HAP-1 (cell line): Measurements from ENCODE around the gene CIAO2B.
"Not testable (repeated sequence)": the region's sequence is repeated elsewhere in the genome, so short reads cannot be mapped to it uniquely, and the experiment has no call there.

Experiments
- DNase-seq, 2 experiments: peaks; one replicate each; pipeline ENCODE4 v3.0.0-alpha.2; 2016 to 2020; ENCODE audit warnings: low spot score in 2 of 2
- H3K27me3 ChIP-seq: fragments of 250-450 bp; sonication (Bioruptor Pico); 2 replicates; pipeline ENCODE4 v1.5.1; 2020; ENCODE audit warnings: low read depth, mild to moderate bottlenecking, moderate library complexity
- H3K36me3 ChIP-seq: fragments of 250-450 bp; sonication (Bioruptor Pico); replicated peaks from 2 replicates; pipeline ENCODE4 v1.5.1; 2020; ENCODE audit warnings: mild to moderate bottlenecking
- H3K4me1 ChIP-seq: fragments of 250-450 bp; sonication (Bioruptor Pico); 2 replicates; pipeline ENCODE4 v1.5.1; 2020; ENCODE audit warnings: mild to moderate bottlenecking
- H3K4me3 ChIP-seq: fragments of 250-450 bp; sonication (Bioruptor Pico); 2 replicates; pipeline ENCODE4 v1.5.1; 2020; ENCODE audit warnings: mild to moderate bottlenecking, moderate library complexity
- H3K9me3 ChIP-seq: fragments of 250-450 bp; sonication (Bioruptor Pico); 2 replicates; pipeline ENCODE4 v1.5.1; 2020; ENCODE audit warnings: mild to moderate bottlenecking, moderate library complexity
- in situ Hi-C: fragments of 300-500 bp; cut with MboI; formaldehyde crosslinking; loops from 3 replicates; pipeline ENCODE4 v1.14.3; 2020; ENCODE audit warnings: low sequenced_read_pairs, inconsistent platforms, mixed read lengths

Gene CIAO2B

DNA sequence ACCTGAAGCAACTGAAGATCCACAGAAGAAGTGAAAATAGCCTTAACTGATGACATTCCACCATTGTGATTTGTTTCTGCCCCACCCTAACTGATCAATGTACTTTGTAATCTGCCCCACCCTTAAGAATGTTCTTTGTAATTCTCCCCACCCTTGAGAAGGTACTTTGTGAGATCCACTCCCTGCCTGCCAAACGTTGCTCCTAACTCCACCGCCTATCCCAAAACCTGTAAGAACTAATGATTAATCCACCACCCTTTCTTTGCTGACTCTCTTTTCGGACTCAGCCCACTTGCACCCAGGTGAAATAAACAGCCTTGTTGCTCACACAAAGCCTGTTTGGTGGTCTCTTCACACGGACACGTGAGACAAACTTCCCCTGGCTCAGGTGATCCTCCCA lies 37.5 kb downstream of the CIAO2B start:
- in situ Hi-C loops, H3K9me3 ChIP-seq, H3K36me3 ChIP-seq, H3K4me3 ChIP-seq, H3K27me3 ChIP-seq, H3K4me1 ChIP-seq, DNase-seq: not testable (repeated sequence)

GRCh38 chr16:66895999-66896398 lies 38.2 kb downstream of the CIAO2B start:
- no peak overlapping the region for H3K4me3 ChIP-seq
- no peak for DNase-seq
- no peaks in the 10 kb centered on the region for H3K27me3 ChIP-seq
- no peaks in the 10 kb centered on the region for H3K9me3 ChIP-seq
- H3K4me1 ChIP-seq: peaks cover 7% of the 10 kb centered on the region
- in situ Hi-C loops: no loop called here
- H3K36me3 ChIP-seq: no peaks in the 10 kb centered on the region

DNA sequence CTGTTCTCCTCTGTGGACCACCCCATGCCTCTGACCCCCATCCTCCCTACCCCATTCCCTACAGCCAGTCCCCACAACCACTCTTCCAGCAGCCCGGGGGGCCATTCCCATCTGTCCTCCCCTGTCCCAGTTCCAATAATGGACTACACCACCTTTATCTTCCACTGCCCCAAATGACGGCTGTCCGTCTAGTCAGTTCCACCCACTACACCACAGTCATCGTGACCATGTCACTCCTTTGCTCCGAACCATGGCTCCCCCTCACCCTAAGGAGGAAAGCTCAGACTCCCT lies 38.6 kb downstream of the CIAO2B start:
- Histone ChIP-seq H3K27me3 (no peaks in the 10 kb centered on the region), H3K4me1 (peaks cover 7% of the 10 kb centered on the region), H3K4me3 (no peak overlapping the region), H3K36me3 (no peaks in the 10 kb centered on the region), H3K9me3 (no peaks in the 10 kb centered on the region)
- DNase-seq: no peak
- in situ Hi-C loops: no loop called here

DNA sequence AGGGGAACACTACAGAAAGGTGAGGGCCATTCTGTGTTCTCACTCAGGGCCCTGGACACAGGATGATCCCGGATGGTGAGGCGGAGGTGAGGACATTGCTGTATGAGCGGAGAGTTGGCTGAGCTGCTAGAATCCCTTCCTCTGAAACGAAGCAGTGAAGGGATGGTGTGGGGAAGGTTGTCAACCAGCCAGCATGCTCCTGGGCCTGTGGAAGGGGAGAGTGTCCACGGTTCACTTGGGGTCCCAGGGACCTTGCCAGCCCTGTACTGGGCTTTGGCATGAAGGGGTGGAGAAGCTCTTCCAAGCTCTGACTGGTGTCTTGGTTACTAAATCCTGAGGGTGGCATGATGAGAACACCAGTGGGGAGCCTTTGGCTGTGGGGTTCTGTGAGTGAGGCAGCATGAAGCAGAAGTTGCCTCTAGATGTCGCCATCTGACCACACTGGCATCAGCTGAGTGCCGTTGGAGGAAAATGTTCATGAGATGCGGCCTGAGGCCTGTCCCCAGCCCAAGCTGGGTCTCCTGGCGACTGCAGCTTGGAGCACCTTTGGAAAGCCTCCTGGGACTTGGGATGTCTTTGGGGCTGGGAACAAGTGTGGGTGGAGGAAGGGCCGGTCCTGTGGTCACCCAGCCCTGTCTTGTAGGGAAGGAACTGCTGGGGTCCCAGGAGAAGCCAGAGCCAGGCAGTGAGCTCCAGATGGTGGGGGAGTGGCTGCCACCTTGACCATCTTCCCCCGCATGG lies 39.1 kb downstream of the CIAO2B start:
- peaks cover 7% of the 10 kb centered on the region for H3K4me1 ChIP-seq
- no peaks in the 10 kb centered on the region for H3K27me3 ChIP-seq
- H3K4me3 ChIP-seq: no peak overlapping the region
- H3K9me3 ChIP-seq: no peaks in the 10 kb centered on the region
- DNase-seq: peak; percentile 56 to 74
- in situ Hi-C loops: no loop called here
- no peaks in the 10 kb centered on the region for H3K36me3 ChIP-seq

GRCh38 chr16:66894055-66894454 lies 40.1 kb downstream of the CIAO2B start:
- no peaks in the 10 kb centered on the region for H3K9me3 ChIP-seq
- H3K4me3 ChIP-seq: no peak overlapping the region
- in situ Hi-C loops: no loop called here
- peaks cover 7% of the 10 kb centered on the region; the same call in 1 of the 2 replicates for H3K4me1 ChIP-seq
- no peak for DNase-seq
- H3K36me3 ChIP-seq: no peaks in the 10 kb centered on the region
- no peaks in the 10 kb centered on the region for H3K27me3 ChIP-seq

GRCh38 chr16:66891797-66892196 lies 42.4 kb downstream of the CIAO2B start:
- Histone ChIP-seq H3K4me3 (no peak overlapping the region), H3K36me3 (peaks cover 6% of the 10 kb centered on the region), H3K27me3 (no peaks in the 10 kb centered on the region), H3K4me1 (peaks cover 7% of the 10 kb centered on the region; the same call in 1 of the 2 replicates), H3K9me3 (no peaks in the 10 kb centered on the region)
- no peak for DNase-seq
- in situ Hi-C loops: no loop called here

DNA sequence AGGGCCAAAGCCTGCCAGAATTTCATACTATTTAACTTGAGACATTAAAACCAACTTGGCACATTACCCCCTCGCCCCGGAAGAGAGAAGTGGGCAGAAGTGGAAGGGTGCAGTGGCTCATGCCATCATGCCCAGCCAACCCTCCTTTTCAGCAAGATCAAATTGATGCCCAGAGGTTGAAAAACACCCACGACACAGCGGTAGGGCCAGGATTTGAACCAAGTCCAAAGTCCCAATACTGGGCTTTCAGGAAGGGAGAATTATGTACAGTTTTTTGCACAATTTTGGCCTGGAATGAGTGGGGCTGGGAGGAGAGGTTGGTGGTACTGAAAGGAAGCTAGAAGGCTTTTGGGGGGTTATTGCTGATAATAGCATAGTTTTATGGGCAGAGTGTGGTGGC lies 42.8 kb downstream of the CIAO2B start:
- in situ Hi-C loops: no loop called here
- peaks cover 10% of the 10 kb centered on the region for H3K36me3 ChIP-seq

DNA sequence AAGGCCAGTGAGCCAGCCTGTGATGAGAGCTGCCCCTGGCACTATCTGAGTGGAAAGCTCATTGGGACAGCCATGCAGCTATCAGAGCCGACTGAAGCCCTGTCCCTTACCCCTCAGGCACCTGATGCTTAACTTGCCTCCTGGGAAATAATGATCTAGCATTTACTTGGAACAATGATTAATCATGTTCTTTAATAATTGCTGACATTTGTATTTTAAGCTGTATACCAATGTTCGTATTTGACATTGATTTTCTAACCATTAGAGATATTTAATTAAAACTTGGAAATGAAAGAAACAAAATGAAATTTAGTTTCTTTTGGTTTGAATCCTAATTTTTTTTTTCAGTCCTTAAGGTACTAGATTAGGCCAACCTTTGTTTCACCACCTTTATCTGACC lies 43.4 kb downstream of the CIAO2B start:
- H3K4me1 ChIP-seq: no peaks in the 10 kb centered on the region
- no peaks in the 10 kb centered on the region for H3K9me3 ChIP-seq
- peaks cover 12% of the 10 kb centered on the region for H3K36me3 ChIP-seq
- in situ Hi-C loops: no loop called here
- H3K27me3 ChIP-seq: no peaks in the 10 kb centered on the region
- no peak for DNase-seq
- H3K4me3 ChIP-seq: no peak overlapping the region

More for the DNA sequence above, 42.8 kb downstream of the CIAO2B start:
- no peak for DNase-seq
- H3K9me3 ChIP-seq: no peaks in the 10 kb centered on the region
- H3K4me1 ChIP-seq: peaks cover 2% of the 10 kb centered on the region; the same call in 1 of the 2 replicates
- H3K27me3 ChIP-seq: no peaks in the 10 kb centered on the region
- no peak overlapping the region for H3K4me3 ChIP-seq

DNA sequence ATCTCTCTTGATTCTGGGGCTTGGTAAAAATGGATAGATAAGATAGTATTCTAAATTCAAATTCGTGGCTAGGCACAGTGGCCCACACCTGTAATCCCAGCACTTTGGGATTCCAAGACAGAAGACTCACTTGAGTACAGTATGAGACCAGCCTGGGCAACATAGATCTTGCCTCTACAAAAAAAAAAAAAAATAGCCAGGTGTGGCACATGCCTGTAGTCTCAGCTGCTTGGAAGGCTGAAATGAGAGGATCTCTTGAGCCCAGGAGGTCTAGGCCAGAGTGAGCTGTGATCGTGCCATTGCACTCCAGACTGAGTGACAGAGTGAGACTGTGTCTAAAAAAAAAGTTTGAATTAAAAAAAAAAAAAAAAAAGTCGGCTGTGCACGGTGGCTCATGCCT lies 44.6 kb downstream of the CIAO2B start:
- Histone ChIP-seq H3K9me3 (no peaks in the 10 kb centered on the region), H3K27me3 (no peaks in the 10 kb centered on the region), H3K4me3 (no peak overlapping the region), H3K4me1 (no peaks in the 10 kb centered on the region), H3K36me3 (peaks cover 24% of the 10 kb centered on the region)
- in situ Hi-C loops: no loop called here
- DNase-seq: no peak

GRCh38 chr16:66888647-66889615 lies 45.3 kb downstream of the CIAO2B start:
- Histone ChIP-seq H3K36me3 (peaks cover 30% of the 10 kb centered on the region), H3K9me3 (no peaks in the 10 kb centered on the region), H3K4me1 (no peaks in the 10 kb centered on the region), H3K27me3 (no peaks in the 10 kb centered on the region), H3K4me3 (no peak overlapping the region)
- in situ Hi-C loops: no loop called here
- DNase-seq: no peak

DNA sequence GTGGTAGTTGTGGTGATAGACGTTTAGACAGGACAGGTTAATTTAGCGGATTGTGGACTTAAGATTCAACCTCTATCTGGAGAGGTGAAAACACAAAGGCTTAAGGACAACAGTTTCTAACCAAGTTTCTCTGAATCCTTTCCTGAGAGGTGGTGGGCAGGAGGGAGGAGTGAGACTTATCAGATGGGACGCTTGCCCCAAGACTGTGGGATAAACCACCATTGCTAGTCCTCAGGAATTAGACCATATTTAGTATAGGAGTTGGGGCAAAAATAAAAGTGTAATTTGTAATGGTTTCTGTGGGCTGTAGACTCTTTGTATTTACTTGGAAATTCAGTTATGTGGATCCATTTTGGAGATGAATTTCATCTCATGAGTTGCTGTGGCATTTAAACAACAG lies 47.3 kb downstream of the CIAO2B start:
- in situ Hi-C loops: no loop called here
- Histone ChIP-seq H3K4me3 (no peak overlapping the region), H3K36me3 (peaks cover 30% of the 10 kb centered on the region), H3K27me3 (no peaks in the 10 kb centered on the region), H3K4me1 (peaks cover 1% of the 10 kb centered on the region), H3K9me3 (no peaks in the 10 kb centered on the region)
- DNase-seq: no peak

- peaks cover 30% of the 10 kb centered on the region for H3K36me3 ChIP-seq
These were observed 47.9 kb downstream of the CIAO2B start for GRCh38 chr16:66886321-66886720.

DNA sequence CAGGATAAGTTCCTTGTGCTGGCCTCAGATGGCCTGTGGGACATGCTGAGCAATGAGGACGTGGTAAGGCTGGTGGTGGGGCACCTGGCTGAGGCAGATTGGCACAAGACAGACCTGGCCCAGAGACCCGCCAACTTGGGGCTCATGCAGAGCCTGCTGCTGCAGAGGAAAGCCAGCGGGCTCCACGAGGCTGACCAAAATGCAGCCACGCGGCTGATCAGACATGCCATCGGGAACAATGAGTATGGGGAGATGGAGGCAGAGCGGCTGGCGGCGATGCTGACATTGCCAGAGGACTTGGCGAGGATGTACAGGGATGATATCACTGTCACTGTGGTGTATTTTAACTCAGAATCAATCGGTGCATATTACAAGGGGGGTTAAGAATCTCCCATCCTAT lies 48.7 kb downstream of the CIAO2B start:
- in situ Hi-C loops: no loop called here
- no peak for DNase-seq
- Histone ChIP-seq H3K9me3 (no peaks in the 10 kb centered on the region), H3K27me3 (no peaks in the 10 kb centered on the region), H3K36me3 (peaks cover 30% of the 10 kb centered on the region), H3K4me3 (no peak overlapping the region), H3K4me1 (peaks cover 7% of the 10 kb centered on the region)

More at GRCh38 chr16:66886321-66886720, 47.9 kb downstream of the CIAO2B start:
- Histone ChIP-seq H3K4me1 (peaks cover 7% of the 10 kb centered on the region), H3K27me3 (no peaks in the 10 kb centered on the region), H3K4me3 (no peak overlapping the region), H3K9me3 (no peaks in the 10 kb centered on the region)
- no peak for DNase-seq
- in situ Hi-C loops: no loop called here

- H3K4me3 ChIP-seq: no peak overlapping the region
- no peaks in the 10 kb centered on the region for H3K9me3 ChIP-seq
- no peak for DNase-seq
- H3K36me3 ChIP-seq: peaks cover 30% of the 10 kb centered on the region
- in situ Hi-C loops: no loop called here
- no peaks in the 10 kb centered on the region for H3K27me3 ChIP-seq
- H3K4me1 ChIP-seq: peaks cover 12% of the 10 kb centered on the region
These were observed 51.5 kb downstream of the CIAO2B start for GRCh38 chr16:66882702-66883101.
